Left cardiac atrium (tissue), 4 donors: ENCODE measurements around the gene ZP2. TPM values are rescaled to one million over a fixed set of nuclear protein-coding genes. Genes with fewer than 3 reads are reported as not detected.
"Not testable (repeated sequence)": the region's sequence is repeated elsewhere in the genome, so short reads cannot be mapped to it uniquely, and the experiment has no call there.

ENCODE experiments used
- ATAC-seq, 2 donors: fragments of 200-7000 bp; cut with Tn5 transposase; one replicate each; pipeline ENCODE4 v1.9.1; 2020; ENCODE audit warnings: mild to moderate bottlenecking in 2 of 2, moderate library complexity in 2 of 2
- DNase-seq: peaks from one replicate; pipeline ENCODE4 v3.0.0-alpha.2; 2020
- intact Hi-C, 2 donors: fragments of 100-400 bp; cut with DNase I; formaldehyde crosslinking; loops; one replicate each; pipeline versions ENCODE4 v1.14.1 to v1.15.1; 2022 to 2023
- total RNA-seq, 2 donors: library from RNA; stranded (reverse); fragmentation: NEBNext Ultra II Directional; extraction: Animal tissue kit (Norgen Biotek cat#: 25700); gene quantifications; one replicate each; pipeline ENCODE4 v1.2.1, GENCODE V29; 2021
- donor health status: DM: no; HTN: yes; CAD: no.
- donor health status: DM: no; HTN: yes; CAD: no; lungs with severe emphysema.
- donor health status: DM: yes; HTN: yes; CAD: no.
- donor health status: Dilated cardiomyopathy.

The ZP2 gene
- total RNA-seq, 2 donors from 2014 or later = not detected

DNA sequence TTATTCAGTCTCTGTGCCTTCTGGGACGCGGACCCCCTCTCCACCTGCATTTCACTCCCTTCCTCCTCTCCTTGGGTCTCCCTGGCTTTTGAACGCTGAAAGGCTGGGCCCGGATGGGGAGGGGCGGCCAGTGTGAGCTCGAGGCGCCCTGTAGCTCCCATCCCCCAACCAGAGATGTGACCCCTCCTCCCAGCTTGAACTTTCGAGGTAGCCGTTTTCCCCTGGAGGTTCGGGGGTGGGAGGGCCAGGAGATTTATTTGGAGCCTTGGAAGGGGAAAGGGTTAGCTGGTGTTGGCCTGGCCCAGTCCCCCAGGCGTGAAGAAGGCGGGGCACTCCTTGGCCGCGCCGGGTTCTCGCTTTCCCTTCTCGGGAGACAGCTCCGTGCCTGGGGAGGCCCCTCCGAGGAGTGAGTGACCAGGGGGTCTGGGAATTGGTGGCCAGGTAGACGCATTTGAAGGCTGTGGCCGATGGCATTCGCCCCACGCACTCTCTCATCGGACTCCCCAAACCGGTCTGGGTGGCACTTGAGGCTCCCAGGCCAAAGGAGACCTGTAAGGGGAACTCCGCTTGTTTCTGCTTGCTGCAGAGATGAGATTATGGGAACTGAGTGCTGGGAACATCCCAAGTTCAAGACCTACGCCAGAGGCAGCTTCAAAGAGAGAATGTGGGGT lies 52.0 kb downstream of the ZP2 start:
- intact Hi-C loops = no loop called here
- ATAC-seq (peak; percentile 39 to 53), DNase-seq (peak; percentile 28)

DNA sequence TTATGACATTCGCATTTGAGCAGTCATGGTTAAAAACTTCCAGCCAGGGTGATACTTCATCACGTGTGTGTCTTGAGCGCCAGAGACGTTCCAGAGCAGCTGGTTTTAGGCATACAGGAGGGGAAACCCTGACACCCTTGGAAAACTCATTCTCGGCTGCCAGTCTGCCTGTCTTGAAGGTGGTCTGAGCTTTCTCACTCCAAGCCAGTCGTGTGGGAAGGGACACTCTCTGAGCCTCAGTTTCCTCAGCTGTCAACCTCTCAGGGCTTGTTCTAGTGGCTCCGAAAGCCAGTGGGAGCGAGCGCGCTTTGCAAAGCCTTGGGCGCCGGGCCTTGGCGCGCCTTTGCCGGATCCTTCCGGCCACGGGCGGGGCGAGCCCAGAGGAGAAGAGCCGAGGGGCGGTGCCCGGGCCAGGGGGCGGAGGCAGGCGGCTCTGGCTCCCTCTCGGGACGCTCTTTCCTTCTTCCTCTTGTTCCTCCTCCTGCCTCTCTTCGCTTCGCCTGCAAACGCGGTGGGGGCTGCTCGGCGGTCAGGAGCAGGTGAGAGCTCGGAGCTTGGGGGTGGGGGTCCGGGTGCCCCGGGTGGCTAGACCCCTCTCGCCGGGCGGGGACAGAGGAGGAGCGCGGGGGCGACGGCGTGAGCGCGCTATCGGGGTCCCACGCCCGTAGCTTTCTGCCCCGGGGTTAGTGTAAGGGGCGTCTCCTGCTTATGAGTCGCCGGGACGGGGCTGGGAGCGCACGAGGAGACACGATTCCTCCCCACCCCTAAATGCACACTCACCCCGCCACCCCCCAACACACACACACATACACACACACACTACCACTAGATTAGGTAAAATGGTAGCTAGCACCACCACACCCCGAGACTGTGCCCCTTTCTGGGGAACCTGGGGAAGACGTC lies 52.9 kb downstream of the ZP2 start, which contains the start of gene LDAF1:
Gene LDAF1, plus strand, starts transcription at position 467 of the 903 bp plus-strand sequence. CDS start 2,509 bp downstream, outside the sequence.
- intact Hi-C loops = no loop called here
- DNase-seq = peak; percentile 88
- peak; percentile 96 to 97 for ATAC-seq

DNA sequence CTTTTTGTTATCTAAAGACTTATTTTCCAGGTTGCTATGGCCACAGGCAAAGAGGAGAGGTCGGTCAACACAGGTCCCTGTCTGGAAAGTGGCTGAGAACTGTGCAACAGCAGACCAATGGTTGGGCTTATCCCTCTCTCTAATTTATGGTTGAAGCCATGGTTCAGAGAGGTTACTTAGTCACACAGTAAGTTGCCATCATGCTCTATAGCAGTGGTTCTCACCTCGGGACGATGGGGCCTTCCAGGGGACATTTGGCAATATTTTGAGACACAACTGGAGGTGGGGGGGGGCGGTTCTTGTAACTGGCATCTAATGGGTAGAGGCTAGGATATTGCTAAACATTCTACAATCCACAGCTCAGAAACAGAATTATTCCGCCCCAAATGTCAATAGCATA lies 53.7 kb downstream of the ZP2 start:
- no peak for ATAC-seq
- intact Hi-C loops = no loop called here
- DNase-seq = no peak

DNA sequence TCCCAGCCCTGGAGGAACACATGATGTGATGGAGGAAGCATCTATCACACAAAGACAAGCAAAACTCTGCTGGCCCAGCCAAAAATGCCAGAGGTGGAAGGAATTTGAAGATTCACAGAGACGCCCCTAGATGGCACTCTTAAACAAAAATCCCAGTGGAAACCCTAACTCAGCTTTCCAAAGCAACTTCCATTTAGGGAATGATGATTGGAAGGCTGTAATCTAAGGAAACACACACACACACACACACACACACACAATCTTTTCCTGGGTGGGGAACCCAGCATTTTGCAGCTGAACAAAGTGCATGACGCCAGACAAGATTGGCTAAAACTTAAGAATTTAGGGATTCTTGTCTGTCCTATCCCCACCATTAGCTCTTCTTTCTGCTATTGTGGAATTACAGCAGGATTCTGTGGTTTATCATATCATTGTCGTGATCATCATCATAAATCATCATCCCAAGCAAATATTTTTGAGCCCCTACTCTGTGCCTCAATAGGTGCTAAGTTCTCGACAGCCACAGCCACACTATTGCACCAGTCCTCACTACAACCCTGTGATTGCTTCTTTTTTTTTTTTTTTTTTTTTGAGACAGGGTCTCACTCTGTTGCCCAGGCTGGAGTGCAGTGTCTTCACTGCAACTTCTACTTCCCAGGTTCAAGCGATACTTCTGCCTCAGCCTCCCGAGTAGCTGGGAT lies 54.5 kb downstream of the ZP2 start:
- DNase-seq (peak; percentile 26), ATAC-seq (peak; percentile 17 to 22)
- intact Hi-C loops = no loop called here

DNA sequence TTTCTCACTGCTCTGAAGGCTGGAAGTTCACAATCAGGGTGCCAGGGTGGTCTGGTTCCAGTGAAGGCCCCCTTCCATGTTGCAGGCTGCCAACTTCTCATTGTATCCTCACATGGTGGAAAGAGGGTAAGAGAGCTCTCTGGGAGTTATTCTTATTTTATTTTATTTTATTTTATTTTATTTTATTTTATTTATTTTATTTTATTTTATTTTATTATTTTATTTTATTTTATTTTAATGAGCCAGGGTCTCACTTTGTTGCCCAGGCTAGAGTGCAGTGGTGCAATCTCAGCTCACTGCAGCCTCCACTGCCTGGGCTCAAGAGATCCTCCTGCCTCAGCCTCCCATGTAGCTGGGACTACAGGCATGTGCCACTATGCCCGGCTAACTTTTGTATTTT lies 55.4 kb downstream of the ZP2 start:
- intact Hi-C loops, DNase-seq, ATAC-seq: not testable (repeated sequence)

DNA sequence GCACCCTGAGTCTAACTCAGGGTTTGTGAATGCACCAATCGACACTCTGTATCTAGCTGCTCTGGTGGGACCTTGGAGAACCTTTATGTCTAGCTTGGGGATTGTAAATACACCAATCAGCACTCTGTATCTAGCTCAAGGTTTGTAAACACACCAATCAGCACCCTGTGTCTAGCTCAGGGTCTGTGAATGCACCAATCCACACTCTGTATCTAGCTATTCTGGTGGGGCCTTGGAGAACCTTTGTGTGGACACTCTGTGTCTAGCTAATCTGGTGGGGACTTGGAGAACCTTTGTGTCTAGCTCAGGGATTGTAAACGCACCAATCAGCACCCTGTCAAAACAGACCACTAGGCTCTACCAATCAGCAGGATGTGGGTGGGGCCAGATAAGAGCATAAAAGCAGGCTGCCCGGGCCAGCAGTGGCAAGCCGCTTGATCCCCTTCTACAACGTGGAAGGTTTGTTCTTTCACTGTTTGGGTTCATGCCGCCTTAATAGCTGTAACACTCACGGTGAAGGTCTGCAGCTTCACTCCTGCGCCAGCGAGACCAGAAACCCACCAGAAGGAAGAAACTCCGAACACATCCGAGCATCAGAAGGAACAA lies 58.1 kb downstream of the ZP2 start:
- ATAC-seq, intact Hi-C loops, DNase-seq: not testable (repeated sequence)

DNA sequence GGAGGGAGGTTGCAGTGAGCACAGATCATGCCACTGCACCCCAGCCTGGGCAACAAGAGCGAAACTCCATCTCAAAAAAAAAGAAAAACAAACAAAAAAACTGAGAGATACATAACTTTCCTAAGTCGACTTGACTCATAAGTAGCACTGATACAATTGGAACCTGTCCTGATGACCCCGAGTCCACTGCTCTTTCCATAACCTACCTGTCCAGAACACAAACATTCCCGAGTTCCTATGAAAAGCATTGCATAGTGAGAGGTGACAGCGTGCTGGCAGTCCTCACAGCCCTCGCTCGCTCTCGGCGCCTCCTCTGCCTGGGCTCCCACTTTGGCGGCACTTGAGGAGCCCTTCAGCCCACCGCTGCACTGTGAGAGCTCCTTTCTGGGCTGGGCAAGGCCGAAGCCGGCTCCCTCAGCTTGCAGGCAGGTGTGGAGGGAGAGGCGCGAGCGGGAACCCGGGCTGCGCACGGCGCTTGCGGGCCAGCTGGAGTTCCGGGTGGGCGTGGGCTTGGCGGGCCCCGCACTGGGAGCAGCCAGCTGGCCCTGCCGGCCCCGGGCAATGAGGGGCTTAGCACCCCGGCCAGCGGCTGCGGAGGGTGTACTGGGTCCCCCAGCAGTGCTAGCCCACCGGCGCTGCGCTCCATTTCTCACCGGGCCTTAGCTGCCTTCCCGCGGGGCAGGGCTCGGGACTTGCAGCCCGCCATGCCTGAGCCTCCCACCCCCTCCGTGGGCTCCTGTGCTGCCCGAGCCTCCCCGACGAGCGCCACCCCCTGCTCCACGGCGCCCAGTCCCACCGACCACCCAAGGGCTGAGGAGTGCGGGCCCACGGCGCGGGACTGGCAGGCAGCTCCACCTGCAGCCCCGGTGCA lies 59.0 kb downstream of the ZP2 start:
- ATAC-seq, DNase-seq, intact Hi-C loops: not testable (repeated sequence)

DNA sequence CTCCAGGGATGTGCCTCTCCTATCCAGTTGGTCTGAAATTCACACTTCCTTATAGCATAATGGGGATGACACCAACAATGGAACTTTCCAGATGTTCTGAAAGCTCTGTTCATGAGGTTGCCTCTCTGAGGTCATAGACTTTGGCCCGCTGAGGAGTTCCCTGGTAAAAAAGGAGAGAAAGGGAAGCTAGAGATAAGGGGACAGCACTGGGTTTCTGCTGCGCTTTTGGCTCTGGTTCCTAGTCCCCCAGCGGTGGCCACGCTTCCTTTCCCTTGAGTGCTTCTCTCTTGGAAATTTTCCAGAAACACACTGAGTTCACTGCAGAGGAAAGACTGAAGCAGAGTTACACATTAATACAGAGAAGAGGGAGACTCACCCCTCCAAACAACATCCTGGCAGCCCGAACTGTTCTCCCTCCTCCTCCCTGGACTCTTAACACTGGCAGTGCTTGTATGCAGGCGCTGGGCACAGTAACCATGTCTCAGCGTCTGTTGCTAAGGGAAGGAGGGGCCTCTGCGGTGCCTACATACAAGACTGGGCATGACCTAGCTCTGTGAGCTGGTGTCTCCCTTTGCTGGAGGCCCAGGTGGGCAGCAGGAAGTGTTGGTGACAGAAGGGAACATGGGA lies 60.9 kb downstream of the ZP2 start, which contains the start of gene DNAH3:
Gene DNAH3, minus strand, starts transcription at position 472 of the 627 bp plus-strand sequence. CDS start 527 bp downstream, outside the sequence.
- intact Hi-C loops = no loop called here
- ATAC-seq = peak; percentile 12 to 26
- no peak for DNase-seq

Other genes starting within 250 kb of the ZP2 start
- gene DNAH3, start 60.7 kb downstream of the ZP2 start, total RNA-seq = under 1 TPM in 1 of 2 donors, not detected in 1; 0.21 TPM
- gene LDAF1, start 52.9 kb downstream of the ZP2 start, total RNA-seq = 10 to 100 TPM; 36.4 to 58.5 TPM
- not detected for gene ANKS4B, start 22.1 kb upstream of the ZP2 start, total RNA-seq
- 100 to 1,000 TPM in 1 of 2 donors, 10 to 100 TPM in 1; 44.2 to 124 TPM for gene CRYM, start 66.7 kb upstream of the ZP2 start, total RNA-seq